ENCODE measurements around the gene DHRS7C.

The DHRS7C gene

GRCh38 chr17:9790889-9791876 lies at the start of gene DHRS7C:
Gene DHRS7C, minus strand, starts transcription at chr17:9791592. Its CDS starts 308 bp downstream, at chr17:9791284.
- Mint-ChIP-seq H3K27ac (no peak within 1 kb of the TSS), H3K27me3 (ENCODE audit: low read depth) (no peaks in the 10 kb centered on the region), H3K9me3 (no peaks in the 10 kb centered on the region), H3K4me3 (no peak within 1 kb of the TSS), H3K36me3 (ENCODE audit: low read depth) (no peaks in the 10 kb centered on the region), H3K4me1 (ENCODE audit: low read depth) (no peaks in the 10 kb centered on the region)

- Mint-ChIP-seq H3K36me3 (ENCODE audit: low read depth) (no peaks in the 10 kb centered on the region), H3K27me3 (ENCODE audit: low read depth) (no peaks in the 10 kb centered on the region), H3K4me3 (no peak overlapping the region), H3K4me1 (ENCODE audit: low read depth) (no peaks in the 10 kb centered on the region), H3K27ac (no peak overlapping the region), H3K9me3 (no peaks in the 10 kb centered on the region)
Observed at GRCh38 chr17:9839433-9839832, 48.0 kb upstream of the DHRS7C start.

GRCh38 chr17:9837551-9838471 lies 46.4 kb upstream of the DHRS7C start:
- Mint-ChIP-seq H3K27me3 (ENCODE audit: low read depth) (no peaks in the 10 kb centered on the region), H3K9me3 (no peaks in the 10 kb centered on the region), H3K36me3 (ENCODE audit: low read depth) (no peaks in the 10 kb centered on the region), H3K4me1 (ENCODE audit: low read depth) (no peaks in the 10 kb centered on the region), H3K4me3 (no peak overlapping the region), H3K27ac (no peak overlapping the region)

- H3K4me1 Mint-ChIP-seq (ENCODE audit: low read depth) = no peaks in the 10 kb centered on the region
- H3K27ac Mint-ChIP-seq = no peak overlapping the region
- H3K4me3 Mint-ChIP-seq = no peak overlapping the region
- H3K36me3 Mint-ChIP-seq (ENCODE audit: low read depth) = no peaks in the 10 kb centered on the region
- H3K27me3 Mint-ChIP-seq (ENCODE audit: low read depth) = no peaks in the 10 kb centered on the region
- H3K9me3 Mint-ChIP-seq = no peaks in the 10 kb centered on the region
Observed at GRCh38 chr17:9833922-9834321, 42.5 kb upstream of the DHRS7C start.

- no peak overlapping the region for H3K4me3 Mint-ChIP-seq
- no peaks in the 10 kb centered on the region for H3K36me3 Mint-ChIP-seq (ENCODE audit: low read depth)
- H3K4me1 Mint-ChIP-seq (ENCODE audit: low read depth) = no peaks in the 10 kb centered on the region
- H3K27me3 Mint-ChIP-seq (ENCODE audit: low read depth) = no peaks in the 10 kb centered on the region
- H3K27ac Mint-ChIP-seq = no peak overlapping the region
- no peaks in the 10 kb centered on the region for H3K9me3 Mint-ChIP-seq
Observed at GRCh38 chr17:9830711-9831110, 39.3 kb upstream of the DHRS7C start.

- Mint-ChIP-seq H3K4me3 (no peak overlapping the region), H3K27me3 (ENCODE audit: low read depth) (no peaks in the 10 kb centered on the region), H3K4me1 (ENCODE audit: low read depth) (no peaks in the 10 kb centered on the region), H3K9me3 (no peaks in the 10 kb centered on the region), H3K36me3 (ENCODE audit: low read depth) (no peaks in the 10 kb centered on the region), H3K27ac (no peak overlapping the region)
Observed at GRCh38 chr17:9829343-9829742, 38.0 kb upstream of the DHRS7C start.

- H3K4me1 Mint-ChIP-seq (ENCODE audit: low read depth) = no peaks in the 10 kb centered on the region
- no peak overlapping the region for H3K4me3 Mint-ChIP-seq
- no peaks in the 10 kb centered on the region for H3K27me3 Mint-ChIP-seq (ENCODE audit: low read depth)
- H3K9me3 Mint-ChIP-seq = no peaks in the 10 kb centered on the region
- H3K27ac Mint-ChIP-seq = no peak overlapping the region
- H3K36me3 Mint-ChIP-seq (ENCODE audit: low read depth) = no peaks in the 10 kb centered on the region
Observed at GRCh38 chr17:9828296-9829295, 37.2 kb upstream of the DHRS7C start.

GRCh38 chr17:9825641-9826150 lies 34.3 kb upstream of the DHRS7C start, which contains the start of gene GLP2R:
Gene GLP2R, plus strand, starts transcription at chr17:9825924. Its CDS starts 140 bp downstream, at chr17:9826064.
- Mint-ChIP-seq H3K27me3 (ENCODE audit: low read depth) (no peaks in the 10 kb centered on the region), H3K4me1 (ENCODE audit: low read depth) (no peaks in the 10 kb centered on the region), H3K27ac (no peak within 1 kb of the TSS), H3K9me3 (no peaks in the 10 kb centered on the region), H3K36me3 (ENCODE audit: low read depth) (no peaks in the 10 kb centered on the region), H3K4me3 (no peak within 1 kb of the TSS)

GRCh38 chr17:9824797-9825338 lies 33.5 kb upstream of the DHRS7C start:
- Mint-ChIP-seq H3K9me3 (no peaks in the 10 kb centered on the region), H3K36me3 (ENCODE audit: low read depth) (no peaks in the 10 kb centered on the region), H3K27me3 (ENCODE audit: low read depth) (no peaks in the 10 kb centered on the region), H3K27ac (no peak overlapping the region), H3K4me1 (ENCODE audit: low read depth) (no peaks in the 10 kb centered on the region), H3K4me3 (no peak overlapping the region)

GRCh38 chr17:9824094-9824493 lies 32.7 kb upstream of the DHRS7C start:
- H3K27ac Mint-ChIP-seq = no peak overlapping the region
- H3K36me3 Mint-ChIP-seq (ENCODE audit: low read depth) = no peaks in the 10 kb centered on the region
- H3K4me3 Mint-ChIP-seq = no peak overlapping the region
- H3K9me3 Mint-ChIP-seq = no peaks in the 10 kb centered on the region
- H3K4me1 Mint-ChIP-seq (ENCODE audit: low read depth) = no peaks in the 10 kb centered on the region
- no peaks in the 10 kb centered on the region for H3K27me3 Mint-ChIP-seq (ENCODE audit: low read depth)

GRCh38 chr17:9821921-9822320 lies 30.5 kb upstream of the DHRS7C start, which contains the start of gene GSG1L2:
Gene GSG1L2, minus strand, starts transcription at chr17:9822079. Its CDS starts 8 bp downstream, at chr17:9822071.
- H3K27me3 Mint-ChIP-seq (ENCODE audit: low read depth) = no peaks in the 10 kb centered on the region
- no peaks in the 10 kb centered on the region for H3K36me3 Mint-ChIP-seq (ENCODE audit: low read depth)

GRCh38 chr17:9820448-9820847 lies 29.1 kb upstream of the DHRS7C start:
- Mint-ChIP-seq H3K4me1 (ENCODE audit: low read depth) (no peaks in the 10 kb centered on the region), H3K9me3 (peaks cover 4% of the 10 kb centered on the region), H3K27ac (no peak overlapping the region), H3K36me3 (ENCODE audit: low read depth) (no peaks in the 10 kb centered on the region), H3K4me3 (no peak overlapping the region), H3K27me3 (ENCODE audit: low read depth) (no peaks in the 10 kb centered on the region)

More at GRCh38 chr17:9821921-9822320, 30.5 kb upstream of the DHRS7C start, which contains the start of gene GSG1L2:
- no peak within 1 kb of the TSS for H3K27ac Mint-ChIP-seq
- H3K9me3 Mint-ChIP-seq = no peaks in the 10 kb centered on the region
- no peak within 1 kb of the TSS for H3K4me3 Mint-ChIP-seq
- no peaks in the 10 kb centered on the region for H3K4me1 Mint-ChIP-seq (ENCODE audit: low read depth)

- no peaks in the 10 kb centered on the region for H3K27me3 Mint-ChIP-seq (ENCODE audit: low read depth)
- no peaks in the 10 kb centered on the region for H3K4me1 Mint-ChIP-seq (ENCODE audit: low read depth)
- no peaks in the 10 kb centered on the region for H3K36me3 Mint-ChIP-seq (ENCODE audit: low read depth)
- no peak overlapping the region for H3K4me3 Mint-ChIP-seq
- H3K9me3 Mint-ChIP-seq = peaks cover 4% of the 10 kb centered on the region
- H3K27ac Mint-ChIP-seq = no peak overlapping the region
Observed at GRCh38 chr17:9818760-9819159, 27.4 kb upstream of the DHRS7C start.

Measured in T-helper 1 cell treated with Interleukin-12 subunit alpha and Interleukin-12 subunit beta and Interleukin-4 antibody, amounts not matched to agents 30 μg/mL and 1 μg/mL, for 36 hours (primary cell).